NOMO-1 treated with DMSO at 0.1 percent for 48 hours (cell line): ENCODE results near the gene C4A.
"Not testable (repeated sequence)": the region's sequence is repeated elsewhere in the genome, so short reads cannot be mapped to it uniquely, and the experiment has no call there.

ENCODE experiments used
- DNase-seq: peaks from one replicate; lab custom pipeline; 2025; ENCODE audit not compliant: unreplicated experiment; lab: John Stamatoyannopoulos, UW

The C4A gene

GRCh38 chr6:31979238-31979898 lies 2.5 kb upstream of the C4A start:
- no peak for DNase-seq

- DNase-seq = not testable (repeated sequence)
Observed at GRCh38 chr6:31980195-31980876, 1.5 kb upstream of the C4A start.

GRCh38 chr6:31980998-31981397 lies 859 bp upstream of the C4A start:
- not testable (repeated sequence) for DNase-seq

- not testable (repeated sequence) for DNase-seq
Observed at GRCh38 chr6:31989363-31989762, 7.5 kb downstream of the C4A start.

GRCh38 chr6:31994421-31994820 lies 12.6 kb downstream of the C4A start:
- not testable (repeated sequence) for DNase-seq

- not testable (repeated sequence) for DNase-seq
Observed at GRCh38 chr6:31996385-31996784, 14.5 kb downstream of the C4A start.

GRCh38 chr6:32002546-32003268 lies 20.9 kb downstream of the C4A start:
- not testable (repeated sequence) for DNase-seq

GRCh38 chr6:32003301-32003700 lies 21.4 kb downstream of the C4A start:
- not testable (repeated sequence) for DNase-seq

GRCh38 chr6:32004393-32004792 lies 22.5 kb downstream of the C4A start:
- DNase-seq = not testable (repeated sequence)

GRCh38 chr6:32004864-32005537 lies 23.1 kb downstream of the C4A start:
- not testable (repeated sequence) for DNase-seq

GRCh38 chr6:32005538-32005880 lies 23.7 kb downstream of the C4A start:
- not testable (repeated sequence) for DNase-seq

- DNase-seq = not testable (repeated sequence)
Observed at GRCh38 chr6:32005991-32006529, 24.2 kb downstream of the C4A start.

- DNase-seq = not testable (repeated sequence)
Observed at GRCh38 chr6:32007086-32007485, 25.2 kb downstream of the C4A start.

GRCh38 chr6:32008037-32008436 lies 26.2 kb downstream of the C4A start:
- DNase-seq = not testable (repeated sequence)

GRCh38 chr6:32008616-32009015 lies 26.8 kb downstream of the C4A start:
- not testable (repeated sequence) for DNase-seq

- not testable (repeated sequence) for DNase-seq
Observed at GRCh38 chr6:32009537-32009936, 27.7 kb downstream of the C4A start.

- DNase-seq = not testable (repeated sequence)
Observed at GRCh38 chr6:32010856-32011530, 29.1 kb downstream of the C4A start.

- DNase-seq = not testable (repeated sequence)
Observed at GRCh38 chr6:32012941-32013617, 31.2 kb downstream of the C4A start.

- DNase-seq = not testable (repeated sequence)
Observed at GRCh38 chr6:32013738-32014137, 31.9 kb downstream of the C4A start.

- DNase-seq = not testable (repeated sequence)
Observed at GRCh38 chr6:32014547-32014946, 32.7 kb downstream of the C4A start, which contains the start of gene C4B. Gene C4B, plus strand, starts transcription at chr6:32014795. Its CDS starts 51 bp downstream, at chr6:32014846.
